ENCODE data around the gene SFTPB.

DNA sequence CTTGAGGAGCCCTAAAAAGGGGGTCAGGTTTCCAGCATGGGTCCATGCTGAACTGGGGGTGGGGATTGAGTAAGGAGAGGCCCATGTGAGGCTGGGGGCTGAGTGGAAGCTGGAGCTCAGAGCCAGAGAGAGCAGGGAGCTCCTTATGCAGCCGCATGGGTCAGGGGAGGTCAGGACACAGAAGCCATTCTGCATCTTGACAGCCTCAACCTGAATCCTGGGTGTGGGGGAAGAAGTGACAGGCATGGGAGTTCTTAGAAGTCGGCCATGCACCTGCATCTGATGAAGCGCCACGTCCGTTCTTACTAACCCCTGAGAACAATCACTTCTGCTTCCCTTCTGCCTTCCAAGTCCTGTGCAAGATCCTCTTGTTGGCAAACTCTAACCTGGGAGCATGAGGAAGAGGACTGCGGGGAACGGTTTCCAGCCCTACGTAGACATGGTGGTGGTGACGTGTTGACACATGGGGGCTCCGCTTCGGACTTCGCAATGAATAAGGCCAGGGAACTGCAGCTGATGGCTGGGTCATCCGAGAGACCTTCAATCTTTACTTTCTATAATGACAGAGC lies 48.4 kb upstream of the SFTPB start:
- no peak for TF ChIP-seq CTCF (IDR thresholded peaks at IDR 0.05)
- no peak for TF ChIP-seq POLR2A (IDR thresholded peaks at IDR 0.05)

Data from heart left ventricle (tissue), 13 donors.